NB4 (cell line): ENCODE measurements around the gene DIP2C.

ENCODE experiments used
- DNase-seq: peaks from one replicate; pipeline ENCODE4 v3.0.0; 2010; ENCODE audit warnings: low read depth
- H3K4me3 ChIP-seq: one replicate; pipeline ENCODE4 v1.5.1; 2011; ENCODE audit warnings: mild to moderate bottlenecking, low read depth, low read length, moderate library complexity
- CTCF ChIP-seq: IDR thresholded peaks from one replicate; pipeline ENCODE4 v1.5.1; 2012; ENCODE audit warnings: low read depth, low read length
- MYC ChIP-seq: IDR thresholded peaks from 2 replicates; pipeline ENCODE4 v1.6.1; 2011; ENCODE audit warnings: low read depth, low read length
- POLR2A ChIP-seq: IDR thresholded peaks from 2 replicates; pipeline ENCODE4 v1.6.1; 2011; ENCODE audit warnings: mild to moderate bottlenecking; ENCODE audit not compliant: insufficient read length; ENCODE audit errors: extremely low read depth
- TF ChIP-seq, protein P1 (sequence below): IDR thresholded peaks from 2 replicates; pipeline ENCODE4 v1.6.1; 2011; ENCODE audit warnings: low read depth, low read length

DIP2C gene

DNA sequence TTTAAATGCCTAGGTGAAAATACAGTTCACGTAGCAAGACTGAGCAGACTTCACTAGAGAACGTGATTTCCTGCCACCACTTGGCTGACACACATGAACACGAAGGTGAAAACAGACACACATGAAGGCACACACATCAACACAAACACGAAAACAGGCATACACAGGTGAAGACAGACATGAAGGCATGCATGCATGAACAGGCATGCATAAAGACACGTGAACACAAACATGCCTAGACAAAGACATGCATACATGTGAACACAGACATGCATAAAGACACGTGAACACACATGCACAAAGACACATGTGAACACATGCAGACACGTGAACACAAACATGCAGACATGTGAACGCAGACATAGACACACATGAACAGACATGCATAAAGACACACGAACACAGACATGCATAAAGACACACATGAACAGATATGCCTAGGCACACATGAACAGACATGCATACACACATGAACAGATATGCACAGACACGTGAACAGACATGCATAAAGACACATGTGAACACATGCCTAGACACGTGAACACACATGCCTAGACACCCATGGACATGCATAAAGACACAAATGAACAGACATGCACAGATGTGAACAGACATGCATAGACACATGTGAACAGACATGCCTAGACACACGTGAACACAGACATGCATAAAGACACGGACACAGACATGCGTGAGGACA is 311.1 kb downstream of the DIP2C start:
- no peak for DNase-seq
- no peak overlapping the region for H3K4me3 ChIP-seq
- TF ChIP-seq MYC: no peak
- TF ChIP-seq POLR2A: no peak
- TF ChIP-seq, protein P1, sequence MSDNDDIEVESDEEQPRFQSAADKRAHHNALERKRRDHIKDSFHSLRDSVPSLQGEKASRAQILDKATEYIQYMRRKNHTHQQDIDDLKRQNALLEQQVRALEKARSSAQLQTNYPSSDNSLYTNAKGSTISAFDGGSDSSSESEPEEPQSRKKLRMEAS: no peak
- TF ChIP-seq CTCF: no peak

DNA sequence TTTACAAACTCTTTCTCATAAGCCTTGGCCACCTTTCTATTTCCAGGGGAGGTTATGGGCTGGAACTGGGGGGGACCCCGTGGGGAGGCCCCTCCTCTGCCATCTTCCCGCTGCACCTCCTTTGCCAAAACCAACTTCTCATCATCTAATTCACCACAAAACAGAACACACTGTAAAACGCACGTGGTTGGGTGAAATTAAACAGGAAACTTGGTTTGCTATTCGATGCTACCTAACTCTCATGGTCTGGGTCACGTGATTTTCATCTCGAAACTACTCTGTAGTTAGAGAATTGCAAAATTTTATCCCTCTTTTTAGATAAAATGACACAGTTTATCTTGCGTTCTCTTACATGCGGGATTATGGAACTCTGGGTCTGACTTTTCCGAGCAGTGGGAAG is 312.2 kb downstream of the DIP2C start:
- TF ChIP-seq POLR2A: no peak
- TF ChIP-seq, protein P1: peak; percentile 79
- DNase-seq: no peak
- no peak overlapping the region for H3K4me3 ChIP-seq

DNA sequence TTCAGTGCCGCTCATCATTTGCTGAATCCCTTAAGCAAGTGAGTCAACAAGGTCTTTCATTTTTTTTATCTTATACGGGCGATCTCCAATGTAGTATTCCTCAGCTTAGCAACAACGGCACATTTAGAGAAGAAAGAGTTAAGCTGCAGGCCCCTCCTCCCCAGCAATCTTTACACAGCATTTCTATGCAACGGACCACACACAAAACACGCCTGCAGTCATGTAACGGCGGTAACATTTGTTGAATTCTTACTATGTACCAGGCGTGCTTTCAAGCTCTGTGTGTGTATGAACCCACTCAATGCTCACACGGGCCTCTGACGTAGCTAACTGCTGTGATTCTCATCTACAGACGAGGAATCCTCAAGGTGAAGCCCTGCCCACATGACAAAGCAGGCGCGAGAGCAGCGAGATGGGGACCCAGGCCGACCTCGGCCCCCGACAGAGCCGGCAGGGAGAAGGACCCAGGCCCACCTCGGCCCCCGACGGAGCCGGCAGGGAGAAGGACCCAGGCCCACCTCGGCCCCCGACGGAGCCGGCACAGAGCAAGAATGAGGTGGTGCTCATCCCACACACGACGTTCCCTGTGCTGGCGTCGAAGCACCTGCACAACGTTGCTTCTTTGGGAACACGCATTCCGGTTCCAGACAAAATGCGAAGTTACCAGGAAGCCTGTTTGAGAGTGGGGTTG is 313.5 kb downstream of the DIP2C start:
- H3K4me3 ChIP-seq: no peak overlapping the region
- TF ChIP-seq POLR2A (no peak), CTCF (no peak)
- TF ChIP-seq, protein P1: no peak
- DNase-seq: no peak

DNA sequence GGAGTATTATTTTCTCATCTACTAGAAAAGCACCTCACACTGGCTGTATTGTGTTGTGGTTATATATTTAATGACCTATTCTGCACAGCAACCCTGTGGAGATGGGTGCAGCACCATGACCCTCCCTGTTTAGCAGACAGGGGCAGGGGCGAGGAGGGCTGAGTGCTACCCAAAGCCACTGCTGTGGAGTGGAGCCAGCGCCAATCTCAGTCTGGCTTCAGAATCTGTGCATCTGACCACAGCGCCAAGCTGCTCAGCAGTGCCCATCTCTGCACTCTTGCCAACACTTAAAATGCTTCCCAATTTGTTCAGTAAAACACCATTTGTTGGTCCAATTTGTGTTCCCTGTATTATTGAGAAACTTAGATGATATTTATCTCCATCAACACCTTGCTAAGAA is 315.1 kb downstream of the DIP2C start:
- no peak for DNase-seq

DNA sequence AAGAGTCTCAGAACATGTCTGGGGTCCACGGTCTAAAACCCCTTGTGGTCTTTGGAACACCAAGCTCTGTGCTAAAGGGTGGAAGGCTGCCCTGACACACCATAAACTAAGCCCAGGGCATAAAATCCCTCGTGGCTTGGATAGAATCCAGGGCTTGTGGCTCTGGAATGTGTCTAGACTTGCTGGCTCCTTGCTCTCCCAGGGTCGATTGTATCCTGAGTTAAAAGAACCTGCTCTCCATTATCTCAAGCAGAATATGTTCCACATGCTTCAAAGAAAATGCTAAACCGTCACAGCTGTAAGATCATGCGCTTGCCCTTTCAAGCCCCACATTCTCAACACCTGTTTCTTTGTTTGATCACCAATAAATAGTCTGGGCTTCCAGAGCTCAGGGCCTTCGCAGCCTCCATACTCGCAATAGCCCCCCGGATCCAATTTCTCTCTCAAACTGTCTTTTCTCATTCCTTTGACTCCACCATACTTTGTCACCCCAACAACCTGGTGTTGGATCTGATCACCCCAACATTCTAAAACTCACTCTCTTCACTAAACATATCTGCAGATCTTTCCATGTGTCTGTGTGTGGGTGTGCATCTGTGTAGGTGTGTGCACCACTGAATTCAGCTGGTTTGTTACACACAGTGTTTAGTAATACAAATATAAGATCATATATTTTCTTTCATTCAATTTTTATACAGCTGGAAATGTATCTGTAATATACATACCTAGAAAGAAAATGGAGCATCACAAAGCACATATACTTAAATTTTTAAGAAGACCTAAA is 315.8 kb downstream of the DIP2C start:
- DNase-seq: no peak
- TF ChIP-seq, protein P1: no peak
- TF ChIP-seq CTCF (no peak), MYC (no peak), POLR2A (no peak)
- no peak overlapping the region for H3K4me3 ChIP-seq

More for the DNA sequence above, 315.1 kb downstream of the DIP2C start:
- TF ChIP-seq MYC (no peak), POLR2A (no peak), CTCF (no peak)
- TF ChIP-seq, protein P1: no peak
- no peak overlapping the region for H3K4me3 ChIP-seq

- H3K4me3 ChIP-seq: no peak overlapping the region
- no peak for TF ChIP-seq MYC
- TF ChIP-seq, protein P1: no peak
- no peak for TF ChIP-seq POLR2A
- no peak for TF ChIP-seq CTCF
- DNase-seq: no peak
Observed at GRCh38 chr10:373015-373414, 316.5 kb downstream of the DIP2C start.
